Natural killer cell (primary cell): Measurements from ENCODE around the gene MRAP2. TPM values are rescaled to one million over a fixed set of nuclear protein-coding genes. Genes with fewer than 3 reads are reported as not detected.
A peak's percentile ranks its signal among the peaks of the same experiment; 100 is the strongest.

ENCODE experiments used
- ATAC-seq, 3 donors: fragments of 150-1000 bp in 2 of 3; fragments of 200-7000 bp in 1 of 3; cut with Tn5 transposase; 1 replicate in 1 of 3; 2 replicates in 2 of 3; pipeline ENCODE4 v1.10.0; 2021; ENCODE audit warnings: mild to moderate bottlenecking in 2 of 3, moderate library complexity in 2 of 3
- DNase-seq, 2 donors: peaks; one replicate each; pipeline versions ENCODE4 v3.0.0 to v3.0.0-alpha.2; 2013 to 2021; ENCODE audit warnings: mixed read lengths in 1 of 2
- H3K27ac ChIP-seq: one replicate; pipeline ENCODE4 v1.5.1; 2013; ENCODE audit warnings: mild to moderate bottlenecking, low read length
- H3K27me3 ChIP-seq: one replicate; pipeline ENCODE4 v1.6.1; 2013; ENCODE audit warnings: low read length; ENCODE audit not compliant: control insufficient read depth, insufficient read depth
- H3K36me3 ChIP-seq: one replicate; pipeline ENCODE4 v1.6.1; 2013; ENCODE audit warnings: low read length; ENCODE audit not compliant: control insufficient read depth, insufficient read depth
- H3K4me1 ChIP-seq: one replicate; pipeline ENCODE4 v1.6.1; 2013; ENCODE audit warnings: low read length; ENCODE audit not compliant: control insufficient read depth, insufficient read depth
- H3K4me3 ChIP-seq: one replicate; pipeline ENCODE4 v1.5.1; 2013; ENCODE audit warnings: low read length
- H3K9me3 ChIP-seq: one replicate; pipeline ENCODE4 v1.6.1; 2013; ENCODE audit warnings: low read length; ENCODE audit not compliant: control insufficient read depth, insufficient read depth
- H3K27ac Mint-ChIP-seq, 2 donors: one replicate each; pipeline ENCODE4 v1.8.0; 2022; ENCODE audit warnings: mild to moderate bottlenecking in 2 of 2, mixed read lengths in 2 of 2, moderate library complexity in 1 of 2
- H3K27me3 Mint-ChIP-seq, 2 donors: one replicate each; pipeline ENCODE4 v1.8.0; 2022; ENCODE audit warnings: low read depth in 2 of 2, mixed read lengths in 2 of 2
- H3K36me3 Mint-ChIP-seq: one replicate; pipeline ENCODE4 v1.8.0; 2022; ENCODE audit warnings: mixed read lengths
- H3K4me1 Mint-ChIP-seq, 2 donors: one replicate each; pipeline ENCODE4 v1.8.0; 2022; ENCODE audit warnings: mixed read lengths in 2 of 2
- H3K4me3 Mint-ChIP-seq: one replicate; pipeline ENCODE4 v1.8.0; 2022; ENCODE audit warnings: mild to moderate bottlenecking, moderate library complexity, mixed read lengths
- H3K9me3 Mint-ChIP-seq, 2 donors: one replicate each; pipeline ENCODE4 v1.8.0; 2022; ENCODE audit warnings: mixed read lengths in 2 of 2
- WGBS: methylation state at CpG from one replicate; pipeline ENCODE4 v1.1.7; 2013; ENCODE audit warnings: missing lambda C conversion rate; ENCODE audit not compliant: insufficient coverage; 5-methylcytosine and 5-hydroxymethylcytosine counted together
- intact Hi-C: fragments of 100-400 bp; cut with micrococcal nuclease; formaldehyde crosslinking; loops from one replicate; pipeline ENCODE4 v1.14.2; 2022
- total RNA-seq, 4 donors: library from RNA; stranded (reverse); fragments of 120-200 nt in 1 of 4; gene quantifications; one replicate each; pipeline versions ENCODE4 v1.2.3 to v1.2.4, GENCODE V29; 2013 to 2022
- TF ChIP-seq, protein P1 (sequence below): fragments of 200-600 bp; IDR thresholded peaks from one replicate; pipeline ENCODE4 v1.8.0; 2022; ENCODE audit warnings: antibody characterized with exemption

Gene MRAP2
- total RNA-seq, 3 donors from 2014 or later (not counting 1 experiment from before 2014, with no cell fraction given) = not detected

DNA sequence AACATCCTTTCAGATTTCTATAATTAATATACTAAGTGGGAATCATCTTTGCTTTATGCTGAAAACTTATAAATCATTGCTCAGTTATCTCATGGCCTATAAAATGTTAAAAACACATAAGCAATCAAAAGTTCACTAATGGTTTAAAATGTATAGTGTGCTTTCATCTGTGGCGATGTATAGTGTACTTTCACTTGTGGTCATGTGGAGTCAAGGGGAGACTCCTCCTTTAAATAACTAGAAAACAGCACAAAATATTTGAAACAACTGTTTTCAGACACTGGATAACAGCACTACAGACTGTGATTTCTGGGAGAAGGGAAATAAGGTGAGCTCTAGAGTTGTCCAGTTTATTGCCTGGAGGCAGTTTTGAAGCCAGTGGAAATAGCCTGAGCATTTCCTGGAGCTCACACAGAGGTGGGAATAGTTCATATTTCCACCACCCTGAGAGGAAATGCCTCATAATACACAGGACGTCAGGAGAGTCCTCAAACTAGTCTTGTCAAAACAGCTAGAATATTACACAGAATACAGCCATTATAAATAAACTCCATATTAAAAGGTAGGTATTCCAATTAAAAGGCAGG lies 104.5 kb downstream of the MRAP2 start:
- Histone ChIP-seq H3K9me3 (peaks cover 4% of the 10 kb centered on the region), H3K27me3 (no peaks in the 10 kb centered on the region), H3K27ac (no peak overlapping the region), H3K4me1 (no peaks in the 10 kb centered on the region), H3K4me3 (no peak overlapping the region), H3K36me3 (peaks cover 6% of the 10 kb centered on the region)
- no peak for ATAC-seq
- intact Hi-C loops = no loop called here
- no CpG with 5 or more reads among the region's 2 CpGs for WGBS
- Mint-ChIP-seq H3K4me1 (peaks cover 5% of the 10 kb centered on the region in 2 donors), H3K27me3 (no peaks in the 10 kb centered on the region), H3K4me3 (no peak overlapping the region), H3K9me3 (no peaks in the 10 kb centered on the region), H3K36me3 (peaks cover 12% of the 10 kb centered on the region), H3K27ac (peak overlapping the region in 1 of 2 donors; percentile 40)
- no peak for DNase-seq
- TF ChIP-seq, protein P1, sequence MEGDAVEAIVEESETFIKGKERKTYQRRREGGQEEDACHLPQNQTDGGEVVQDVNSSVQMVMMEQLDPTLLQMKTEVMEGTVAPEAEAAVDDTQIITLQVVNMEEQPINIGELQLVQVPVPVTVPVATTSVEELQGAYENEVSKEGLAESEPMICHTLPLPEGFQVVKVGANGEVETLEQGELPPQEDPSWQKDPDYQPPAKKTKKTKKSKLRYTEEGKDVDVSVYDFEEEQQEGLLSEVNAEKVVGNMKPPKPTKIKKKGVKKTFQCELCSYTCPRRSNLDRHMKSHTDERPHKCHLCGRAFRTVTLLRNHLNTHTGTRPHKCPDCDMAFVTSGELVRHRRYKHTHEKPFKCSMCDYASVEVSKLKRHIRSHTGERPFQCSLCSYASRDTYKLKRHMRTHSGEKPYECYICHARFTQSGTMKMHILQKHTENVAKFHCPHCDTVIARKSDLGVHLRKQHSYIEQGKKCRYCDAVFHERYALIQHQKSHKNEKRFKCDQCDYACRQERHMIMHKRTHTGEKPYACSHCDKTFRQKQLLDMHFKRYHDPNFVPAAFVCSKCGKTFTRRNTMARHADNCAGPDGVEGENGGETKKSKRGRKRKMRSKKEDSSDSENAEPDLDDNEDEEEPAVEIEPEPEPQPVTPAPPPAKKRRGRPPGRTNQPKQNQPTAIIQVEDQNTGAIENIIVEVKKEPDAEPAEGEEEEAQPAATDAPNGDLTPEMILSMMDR = no peak

DNA sequence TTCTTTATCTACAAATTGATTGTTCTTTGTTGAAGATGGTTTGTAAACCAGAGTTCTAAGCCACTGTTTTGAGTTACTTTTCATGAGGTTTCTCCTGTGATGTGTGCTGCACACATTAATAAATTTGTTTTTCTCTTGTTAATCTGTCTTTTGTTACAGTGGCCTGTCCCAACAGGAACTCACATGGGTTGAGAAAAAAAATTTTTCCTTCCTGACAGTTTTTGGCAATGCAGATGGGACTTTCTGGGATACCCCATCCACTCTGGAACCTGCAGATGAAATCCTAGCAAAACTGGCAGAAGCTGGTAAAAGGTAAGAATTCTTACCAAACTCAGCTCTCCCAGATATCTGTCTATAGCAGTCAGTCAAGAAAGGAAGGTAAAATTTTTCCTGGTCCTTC lies 105.7 kb downstream of the MRAP2 start:
- no peak for ATAC-seq
- no peak for DNase-seq
- Mint-ChIP-seq H3K9me3 (no peaks in the 10 kb centered on the region), H3K36me3 (peaks cover 11% of the 10 kb centered on the region), H3K27me3 (no peaks in the 10 kb centered on the region), H3K4me1 (peaks cover 5% of the 10 kb centered on the region in 2 donors), H3K4me3 (no peak overlapping the region), H3K27ac (no peak overlapping the region)
- Histone ChIP-seq H3K4me3 (no peak overlapping the region), H3K27me3 (no peaks in the 10 kb centered on the region), H3K36me3 (peaks cover 6% of the 10 kb centered on the region), H3K4me1 (no peaks in the 10 kb centered on the region), H3K27ac (no peak overlapping the region), H3K9me3 (no peaks in the 10 kb centered on the region)
- intact Hi-C loops = no loop called here
- TF ChIP-seq, protein P1 = no peak

Other genes starting within 250 kb of the MRAP2 start
- not detected for gene RIPPLY2, start 180.4 kb upstream of the MRAP2 start, total RNA-seq
- 10 to 100 TPM; 34.0 to 40.5 (median 34.5) TPM for gene CYB5R4, start 174.1 kb upstream of the MRAP2 start, total RNA-seq
- gene CEP162, start 193.9 kb downstream of the MRAP2 start, total RNA-seq = 10 to 100 TPM; 11.2 to 14.6 (median 12.0) TPM